Tibial artery (tissue), 4 donors: Measurements from ENCODE around the gene TMEM60.

Experiments
- DNase-seq, 2 donors: peaks; one replicate each; pipeline ENCODE4 v3.0.0-alpha.2; 2019
- H3K27ac ChIP-seq, 2 donors: fragments of 200-600 bp; sonication (generic) in 1 of 2; 1 replicate in 1 of 2; 2 replicates in 1 of 2; pipeline ENCODE4 v1.5.1; 2018 to 2019; ENCODE audit warnings: mild to moderate bottlenecking in 1 of 2
- H3K27me3 ChIP-seq, 2 donors: fragments of 200-600 bp; sonication (generic) in 1 of 2; one replicate each; pipeline versions ENCODE4 v1.5.1 to v1.6.0; 2016 to 2019
- H3K36me3 ChIP-seq, 3 donors: fragments of 200-600 bp; sonication (generic) in 2 of 3; one replicate each; pipeline ENCODE4 v1.5.1; 2016 to 2019; ENCODE audit warnings: mild to moderate bottlenecking in 2 of 3
- H3K4me1 ChIP-seq, 4 donors: fragments of 200-600 bp; sonication (generic) in 2 of 4; 1 replicate in 3 of 4; 2 replicates in 1 of 4; pipeline ENCODE4 v1.5.1; 2016 to 2019
- H3K4me3 ChIP-seq, 2 donors: fragments of 200-600 bp; sonication (generic) in 1 of 2; 1 replicate in 1 of 2; 2 replicates in 1 of 2; pipeline ENCODE4 v1.5.1; 2018 to 2019; ENCODE audit warnings: mild to moderate bottlenecking in 2 of 2
- H3K9me3 ChIP-seq, 3 donors: fragments of 200-600 bp; sonication (generic) in 1 of 3; one replicate each; pipeline ENCODE4 v1.5.1; 2016 to 2019
- CTCF ChIP-seq, 2 experiments: fragments of 200-600 bp in 1 of 2; fragments of 450-650 bp in 1 of 2; IDR thresholded peaks; one replicate each; pipeline ENCODE4 v1.5.1; 2017 to 2019; ENCODE audit warnings: antibody characterized with exemption in 2 of 2, mild to moderate bottlenecking in 1 of 2, moderate library complexity in 1 of 2
- intact Hi-C: fragments of 100-400 bp; cut with DNase I; formaldehyde crosslinking; loops from one replicate; pipeline ENCODE4 v1.15.0; 2023; ENCODE audit warnings: low total_unique reads

Gene TMEM60

DNA sequence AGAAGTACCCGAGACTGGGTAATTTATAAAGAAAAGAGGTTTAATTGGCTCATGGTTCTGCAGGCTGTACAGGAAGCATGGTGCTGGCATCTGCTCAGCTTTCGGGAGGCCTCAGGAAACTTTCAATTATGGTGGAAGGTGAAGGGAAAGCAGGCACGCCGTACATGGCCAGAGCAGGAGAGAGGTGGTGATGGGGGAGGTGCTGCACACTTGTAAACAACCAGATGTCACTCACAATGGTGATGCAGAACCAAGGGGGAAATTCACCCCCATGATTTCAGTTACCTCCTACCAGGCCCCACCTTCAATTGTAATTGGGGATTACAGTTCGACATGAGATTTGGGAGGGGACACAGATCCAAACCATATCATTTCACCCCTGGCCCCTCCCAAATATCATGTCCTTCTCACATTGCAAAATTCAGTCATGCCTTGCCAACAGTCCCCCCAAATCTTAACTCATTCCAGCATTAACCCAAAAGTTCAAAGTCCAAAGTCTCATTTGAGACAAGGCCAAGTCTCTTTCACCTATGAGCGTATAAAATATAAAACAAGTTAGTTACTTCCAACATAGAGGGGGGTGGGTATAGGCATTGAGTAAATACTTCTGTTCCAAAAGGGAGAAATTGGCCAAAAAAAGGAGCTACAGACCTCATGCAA lies 51.9 kb downstream of the TMEM60 start:
- H3K4me1 ChIP-seq = peaks cover 0 to 8% (median 0%) of the 10 kb centered on the region in 4 donors
- no peak overlapping the region for H3K27ac ChIP-seq
- H3K36me3 ChIP-seq = peaks cover 0 to 13% (median 11%) of the 10 kb centered on the region in 3 donors
- no peaks in the 10 kb centered on the region for H3K9me3 ChIP-seq
- TF ChIP-seq CTCF (IDR thresholded peaks at IDR 0.05) = no peak
- DNase-seq = no peak
- no peaks in the 10 kb centered on the region for H3K27me3 ChIP-seq
- intact Hi-C loops = no loop called here
- no peak overlapping the region for H3K4me3 ChIP-seq

DNA sequence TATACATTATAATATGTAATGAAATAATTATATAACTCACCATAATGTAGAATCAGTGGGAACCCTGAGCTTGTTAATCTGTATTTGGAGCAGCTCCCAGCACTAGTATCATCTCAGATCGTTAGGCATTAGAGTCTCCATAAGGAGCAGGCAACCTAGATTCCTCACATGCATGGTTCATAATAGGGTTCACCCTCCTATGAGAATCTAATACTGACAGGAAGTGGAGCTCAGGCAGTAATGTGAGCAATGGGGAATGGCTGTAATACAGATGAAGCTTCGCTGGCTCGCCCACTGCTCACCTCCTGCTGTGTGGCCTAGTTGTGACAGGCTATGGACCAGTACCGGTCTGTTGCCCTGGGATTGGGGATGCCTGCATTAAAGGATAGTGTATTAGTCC lies 52.5 kb downstream of the TMEM60 start:
- TF ChIP-seq CTCF (IDR thresholded peaks at IDR 0.05) = no peak
- Histone ChIP-seq H3K27me3 (no peaks in the 10 kb centered on the region), H3K4me3 (no peak overlapping the region), H3K9me3 (no peaks in the 10 kb centered on the region), H3K4me1 (peaks cover 0 to 8% (median 0%) of the 10 kb centered on the region in 4 donors), H3K36me3 (peaks cover 0 to 8% (median 6%) of the 10 kb centered on the region in 3 donors), H3K27ac (no peak overlapping the region)
- intact Hi-C loops = no loop called here
- DNase-seq = no peak
